Subcutaneous abdominal adipose tissue (tissue), 5 donors: ENCODE results near the gene INTS1.

Source experiments
- H3K27ac ChIP-seq: one replicate; pipeline ENCODE4 v1.7.0; 2013; ENCODE audit warnings: low read depth, mild to moderate bottlenecking, inconsistent platforms, low read length, moderate library complexity
- H3K27me3 ChIP-seq, 5 donors: one replicate each; pipeline ENCODE4 v1.7.0; 2013; ENCODE audit warnings: low read length in 5 of 5, inconsistent platforms in 1 of 5; ENCODE audit not compliant: control insufficient read depth in 5 of 5, insufficient read depth in 4 of 5
- H3K36me3 ChIP-seq, 5 donors: one replicate each; pipeline ENCODE4 v1.7.0; 2013; ENCODE audit warnings: low read length in 5 of 5; ENCODE audit not compliant: control insufficient read depth in 5 of 5, insufficient read depth in 5 of 5
- H3K4me1 ChIP-seq, 5 donors: one replicate each; pipeline ENCODE4 v1.7.0; 2013; ENCODE audit warnings: low read length in 5 of 5, mild to moderate bottlenecking in 3 of 5, moderate library complexity in 1 of 5; ENCODE audit not compliant: control insufficient read depth in 5 of 5, insufficient read depth in 5 of 5
- H3K4me3 ChIP-seq, 5 donors: one replicate each; pipeline ENCODE4 v1.7.0; 2013; ENCODE audit warnings: low read length in 5 of 5, low read depth in 1 of 5
- H3K9ac ChIP-seq, 5 donors: one replicate each; pipeline ENCODE4 v1.7.0; 2013; ENCODE audit warnings: low read length in 5 of 5, mild to moderate bottlenecking in 4 of 5, moderate library complexity in 3 of 5
- H3K9me3 ChIP-seq, 5 donors: one replicate each; pipeline ENCODE4 v1.7.0; 2013; ENCODE audit warnings: low read length in 5 of 5; ENCODE audit not compliant: control insufficient read depth in 5 of 5
- donor health status: healthy.
- donor health status: healthy.
- donor health status: healthy.
- donor health status: healthy.
- donor health status: healthy.

The INTS1 gene

DNA sequence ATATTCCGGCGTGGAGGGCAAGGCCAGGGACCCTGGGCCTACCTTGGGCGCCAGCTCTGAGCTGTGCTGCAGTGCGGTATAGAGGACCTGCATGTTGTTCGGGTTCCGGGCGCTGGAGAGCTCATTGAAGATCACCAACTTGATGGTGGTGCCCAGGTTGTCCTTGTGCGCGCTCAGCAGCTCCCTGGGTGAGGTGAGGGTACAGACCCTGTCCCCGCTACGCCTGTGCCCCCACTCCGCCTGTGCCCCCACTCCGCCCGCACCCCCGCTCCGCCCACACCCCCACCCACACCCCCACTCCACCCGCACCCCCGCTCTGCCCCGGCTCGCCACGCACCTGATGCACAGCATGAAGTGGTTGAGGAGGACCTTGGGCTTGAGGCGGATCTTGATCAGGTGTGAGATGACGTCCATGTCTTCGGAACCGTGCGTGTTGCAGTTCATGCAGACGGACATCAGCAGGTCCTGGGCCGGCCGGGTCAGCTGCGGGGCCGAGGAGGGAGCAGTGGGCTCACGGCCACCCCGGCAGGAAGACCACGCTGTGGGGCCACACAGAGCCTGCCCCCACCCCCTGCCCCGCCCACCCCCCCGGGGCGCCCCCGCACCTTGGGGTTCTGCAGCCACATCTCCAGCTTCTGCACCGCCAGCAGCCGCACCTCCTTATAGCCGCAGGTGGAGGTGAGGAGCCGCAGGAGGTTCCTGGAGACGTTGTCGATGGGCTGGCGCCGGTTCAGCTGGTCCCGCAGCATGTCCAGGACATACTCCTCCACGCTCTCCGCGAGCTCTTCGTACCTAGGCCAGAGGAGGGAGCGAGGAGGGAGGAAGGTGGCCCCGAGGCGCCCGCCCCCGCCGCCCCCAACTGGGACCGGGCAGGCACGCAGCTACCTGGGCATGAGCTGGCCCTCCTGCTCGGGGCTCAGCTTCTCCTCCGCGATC is 5.6 kb downstream of the INTS1 start:
- peaks cover 0 to 89% (median 78%) of the 10 kb centered on the region in 5 donors for H3K36me3 ChIP-seq
- no peaks in the 10 kb centered on the region for H3K27me3 ChIP-seq
- no peak overlapping the region for H3K27ac ChIP-seq
- no peak overlapping the region for H3K4me3 ChIP-seq
- H3K9me3 ChIP-seq = no peaks in the 10 kb centered on the region
- peaks cover 4 to 23% (median 21%) of the 10 kb centered on the region in 5 donors for H3K4me1 ChIP-seq
- H3K9ac ChIP-seq = no peak overlapping the region

DNA sequence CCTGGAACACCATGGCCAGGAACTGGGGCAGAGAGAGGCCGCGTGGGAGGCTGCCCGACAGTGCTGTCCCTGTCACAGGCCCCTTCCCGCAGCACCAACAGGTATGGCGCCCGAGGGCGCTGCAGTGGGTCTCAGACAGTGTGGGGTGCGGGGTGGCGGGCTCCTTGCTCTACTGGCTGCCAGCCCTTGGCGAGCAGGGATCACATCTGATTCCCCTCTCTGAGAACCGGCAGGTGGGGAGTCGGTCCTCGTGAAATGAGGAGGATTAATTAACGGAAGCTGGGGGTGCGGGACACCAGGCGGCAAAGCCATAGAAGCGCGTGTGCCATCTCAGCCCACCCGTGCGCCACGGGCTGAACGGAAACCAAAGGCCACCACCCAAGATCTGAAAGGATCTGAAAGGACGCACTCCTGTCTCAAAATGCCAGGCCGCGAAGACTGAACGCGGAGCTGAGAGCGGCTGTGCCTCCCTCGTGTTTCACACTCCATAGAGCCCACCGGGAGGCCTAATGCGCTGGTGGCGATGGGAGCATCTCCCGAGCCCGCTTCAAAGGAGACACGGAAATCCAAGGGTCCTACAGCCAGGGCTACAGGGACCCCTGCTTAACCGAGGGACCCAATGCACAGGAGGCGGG is 6.8 kb downstream of the INTS1 start:
- H3K36me3 ChIP-seq = peaks cover 0 to 93% (median 81%) of the 10 kb centered on the region in 5 donors
- H3K27ac ChIP-seq = no peak overlapping the region
- peaks cover 0 to 11% (median 9%) of the 10 kb centered on the region in 5 donors for H3K4me1 ChIP-seq
- no peaks in the 10 kb centered on the region for H3K27me3 ChIP-seq
- no peak overlapping the region for H3K9ac ChIP-seq
- no peaks in the 10 kb centered on the region for H3K9me3 ChIP-seq
- H3K4me3 ChIP-seq = no peak overlapping the region

DNA sequence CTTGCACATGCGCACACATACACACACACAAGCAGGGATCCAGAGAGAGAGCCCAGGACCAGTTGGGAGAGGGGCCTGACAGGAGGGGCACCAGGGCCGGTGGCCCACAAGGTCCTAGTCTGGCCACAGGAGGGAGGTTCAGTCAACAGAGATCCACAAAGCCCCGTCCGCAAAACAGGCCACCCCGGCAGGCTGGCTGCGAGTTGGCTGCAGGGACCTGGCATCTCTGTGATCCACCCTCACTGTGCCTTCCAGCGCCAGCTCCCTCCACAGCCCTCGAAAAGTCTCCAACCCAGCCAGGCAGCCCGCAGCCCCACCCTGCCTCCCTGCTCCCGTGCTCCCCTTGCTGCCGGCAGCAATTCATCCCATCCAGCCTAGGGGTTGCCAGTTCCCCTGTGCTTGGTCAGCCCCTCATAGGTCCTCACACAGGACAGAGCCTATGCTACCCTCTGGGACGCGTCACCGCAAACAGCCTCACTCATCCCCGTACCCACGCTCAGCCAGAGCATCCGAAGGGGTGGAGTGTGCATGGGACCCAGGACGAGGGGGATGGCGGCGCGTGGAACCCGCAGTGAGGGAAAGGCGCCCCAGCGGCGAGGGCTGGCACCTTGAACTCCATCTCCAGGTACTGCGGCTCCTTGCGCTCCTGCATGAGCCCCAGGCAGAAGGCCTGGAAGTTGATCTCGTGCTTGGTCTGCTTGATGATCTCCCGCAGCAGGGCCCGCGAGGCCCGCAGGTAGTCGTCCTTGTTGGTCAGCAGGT is 7.5 kb downstream of the INTS1 start:
- no peak overlapping the region for H3K27ac ChIP-seq
- H3K9me3 ChIP-seq = no peaks in the 10 kb centered on the region
- peaks cover 0 to 93% (median 82%) of the 10 kb centered on the region in 5 donors for H3K36me3 ChIP-seq
- peaks cover 0 to 4% (median 3%) of the 10 kb centered on the region in 5 donors for H3K4me1 ChIP-seq
- no peak overlapping the region for H3K9ac ChIP-seq
- H3K27me3 ChIP-seq = no peaks in the 10 kb centered on the region
- no peak overlapping the region for H3K4me3 ChIP-seq

DNA sequence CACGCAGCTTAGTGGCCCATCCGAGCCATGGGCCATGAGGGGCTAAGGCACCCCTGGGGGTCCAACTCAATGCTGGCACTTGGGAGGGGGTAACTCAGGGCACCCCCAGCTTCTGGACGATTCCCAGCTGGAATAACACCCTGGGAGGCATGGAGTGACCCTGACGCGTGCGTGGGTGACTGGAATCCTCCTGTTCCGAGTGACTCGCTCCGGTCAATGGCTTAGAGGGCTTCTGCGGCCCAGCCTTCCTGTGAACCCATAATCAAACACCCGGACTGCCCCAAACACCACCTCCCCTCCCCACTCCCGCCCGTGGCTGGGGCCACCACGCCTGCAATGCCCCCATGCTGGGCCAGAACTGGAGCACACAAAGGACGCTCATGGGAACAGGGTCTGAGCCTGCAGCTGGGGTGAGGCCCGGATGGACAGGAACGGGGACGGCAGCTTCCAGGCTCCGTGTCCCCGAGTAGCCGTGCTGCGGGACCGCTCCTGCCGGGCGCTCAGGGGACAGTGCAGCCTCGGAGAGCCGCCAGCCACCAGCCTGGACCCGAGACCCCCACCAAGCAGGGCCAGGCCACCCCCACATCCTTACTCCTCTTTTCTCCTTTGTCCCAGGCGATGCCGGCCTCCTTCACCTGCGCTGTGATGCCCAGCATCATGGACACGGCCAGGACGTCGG is 8.5 kb downstream of the INTS1 start:
- H3K36me3 ChIP-seq = peaks cover 0 to 96% (median 87%) of the 10 kb centered on the region in 5 donors
- no peak overlapping the region for H3K4me3 ChIP-seq

DNA sequence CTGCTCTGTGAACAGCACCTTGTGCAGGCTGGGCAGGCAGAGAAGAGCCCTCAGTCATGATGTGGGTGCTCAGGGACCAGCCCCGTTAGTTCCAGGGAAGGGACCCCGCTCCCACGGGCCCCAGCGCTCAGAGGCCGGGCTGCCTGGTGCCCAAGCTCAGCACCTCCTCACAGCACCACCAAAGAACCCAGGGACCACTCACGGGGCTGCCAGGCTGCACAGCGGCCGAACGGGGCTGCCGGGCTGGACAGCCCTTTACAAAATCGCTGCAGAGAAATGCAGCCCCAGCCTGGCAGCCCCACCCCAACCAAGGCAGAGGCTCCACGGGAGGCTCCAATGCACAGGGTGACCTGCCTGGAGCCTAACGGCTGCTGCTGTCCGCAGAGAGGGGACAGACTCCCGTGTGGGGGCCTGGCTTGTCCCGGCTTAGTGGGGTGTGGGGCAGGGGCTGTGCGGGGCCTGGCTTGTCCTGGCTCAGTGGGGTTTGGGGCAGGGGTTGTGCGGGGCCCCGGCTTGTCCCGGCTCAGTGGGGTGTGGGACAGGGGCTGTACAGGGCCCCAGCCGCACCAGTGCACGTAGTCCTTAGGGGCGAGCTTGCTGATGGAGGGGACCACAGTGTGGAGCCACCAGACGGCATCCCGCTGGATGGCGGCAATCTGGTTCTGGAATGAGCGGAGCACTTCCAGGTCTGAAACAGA is 9.2 kb downstream of the INTS1 start:
- Histone ChIP-seq H3K9ac (no peak overlapping the region), H3K27ac (no peak overlapping the region), H3K9me3 (no peaks in the 10 kb centered on the region), H3K27me3 (no peaks in the 10 kb centered on the region), H3K36me3 (peaks cover 0 to 96% (median 87%) of the 10 kb centered on the region in 5 donors), H3K4me1 (peaks cover 0 to 2% (median 0%) of the 10 kb centered on the region in 5 donors), H3K4me3 (no peak overlapping the region)

More for the DNA sequence above, 8.5 kb downstream of the INTS1 start:
- Histone ChIP-seq H3K27me3 (no peaks in the 10 kb centered on the region), H3K4me1 (no peaks in the 10 kb centered on the region), H3K27ac (no peak overlapping the region), H3K9ac (no peak overlapping the region), H3K9me3 (no peaks in the 10 kb centered on the region)

DNA sequence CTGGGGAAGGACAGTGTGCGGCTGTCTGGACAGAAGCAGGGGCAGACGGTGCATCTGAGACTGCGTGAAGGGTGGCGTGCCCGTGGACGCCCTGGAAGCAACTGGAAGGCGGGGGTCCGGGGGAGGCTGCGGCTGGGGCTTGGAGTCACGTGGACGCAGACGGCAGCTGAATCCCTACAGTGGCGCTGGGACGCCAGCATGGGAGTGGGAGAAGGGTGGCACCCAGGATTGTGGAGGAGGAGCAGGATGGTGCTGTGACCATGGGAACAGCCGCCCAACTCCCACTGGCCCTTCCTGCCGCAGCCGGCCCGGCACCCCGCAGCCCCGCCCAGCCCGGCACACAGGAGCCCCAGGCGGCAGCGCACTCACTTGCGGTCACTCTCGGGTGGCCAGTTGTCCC is 9.7 kb downstream of the INTS1 start:
- Histone ChIP-seq H3K27me3 (no peaks in the 10 kb centered on the region), H3K27ac (no peak overlapping the region), H3K36me3 (peaks cover 0 to 96% (median 87%) of the 10 kb centered on the region in 5 donors), H3K4me1 (peaks cover 0 to 2% (median 0%) of the 10 kb centered on the region in 5 donors), H3K4me3 (no peak overlapping the region), H3K9me3 (no peaks in the 10 kb centered on the region), H3K9ac (no peak overlapping the region)

DNA sequence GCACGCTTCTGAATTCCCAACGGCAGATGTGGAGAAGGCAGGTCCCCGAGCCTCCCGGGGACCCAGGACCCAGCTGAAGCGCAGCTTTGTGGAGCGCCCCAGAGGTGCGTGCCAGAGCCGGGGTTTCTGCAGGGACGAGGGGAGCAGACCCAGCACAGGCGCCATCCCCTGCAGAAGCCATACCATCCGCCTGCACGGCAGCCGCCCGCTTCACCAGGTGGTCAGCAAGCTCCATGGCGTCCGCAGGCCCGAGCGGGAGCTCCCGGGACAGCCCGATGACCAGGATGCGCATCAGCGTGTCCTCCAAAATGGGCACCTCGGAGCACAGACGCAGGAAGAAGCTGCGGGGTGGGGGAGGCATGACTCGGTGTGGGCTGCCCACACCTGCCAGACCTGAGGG is 10.6 kb downstream of the INTS1 start:
- Histone ChIP-seq H3K27ac (no peak overlapping the region), H3K9me3 (no peaks in the 10 kb centered on the region), H3K4me3 (no peak overlapping the region), H3K27me3 (no peaks in the 10 kb centered on the region), H3K9ac (no peak overlapping the region), H3K36me3 (peaks cover 0 to 97% (median 90%) of the 10 kb centered on the region in 5 donors), H3K4me1 (peaks cover 0 to 2% (median 0%) of the 10 kb centered on the region in 5 donors)

DNA sequence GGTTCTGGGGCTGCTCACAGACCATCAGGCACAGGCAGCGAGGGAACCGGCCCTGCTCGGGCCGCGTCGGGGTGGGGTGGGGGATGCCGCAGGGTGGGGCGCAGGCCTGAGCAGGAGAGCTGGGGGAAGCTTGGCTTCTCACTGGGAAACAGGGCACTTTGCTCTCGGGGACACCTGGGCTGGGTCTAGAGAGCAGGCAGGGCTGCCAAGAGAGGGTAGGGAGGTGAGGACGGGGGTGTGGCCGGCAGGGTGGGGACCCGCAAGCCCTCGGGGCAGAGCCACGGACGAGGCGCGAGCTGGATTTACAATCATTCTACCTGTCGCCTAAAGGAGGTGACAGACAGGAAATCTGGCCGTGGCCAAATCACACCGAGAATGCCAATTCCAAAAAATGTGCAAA is 11.1 kb downstream of the INTS1 start:
- Histone ChIP-seq H3K4me1 (peaks cover 0 to 2% (median 0%) of the 10 kb centered on the region in 5 donors), H3K4me3 (no peak overlapping the region), H3K36me3 (peaks cover 0 to 98% (median 92%) of the 10 kb centered on the region in 5 donors), H3K9ac (no peak overlapping the region), H3K9me3 (no peaks in the 10 kb centered on the region), H3K27me3 (no peaks in the 10 kb centered on the region), H3K27ac (no peak overlapping the region)

DNA sequence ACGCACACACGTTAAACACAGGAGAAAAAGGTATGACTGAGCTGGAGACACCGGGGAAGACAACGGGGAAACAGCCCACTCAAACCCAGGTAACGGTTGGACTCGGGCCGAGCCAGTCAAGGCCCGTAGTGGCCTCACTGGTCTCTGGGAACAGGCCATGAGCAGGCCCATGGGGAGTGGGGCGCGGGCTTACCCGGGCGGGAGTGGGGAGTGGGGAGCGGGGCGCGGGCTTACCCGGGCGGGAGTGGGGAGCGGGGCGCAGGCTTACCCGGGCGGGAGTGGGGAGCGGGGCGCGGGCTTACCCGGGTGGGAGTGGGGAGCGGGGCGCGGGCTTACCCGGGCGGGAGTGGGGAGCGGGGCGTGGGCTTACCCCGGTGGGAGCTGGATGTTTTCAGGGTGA is 11.5 kb downstream of the INTS1 start:
- no peak overlapping the region for H3K9ac ChIP-seq
- no peak overlapping the region for H3K27ac ChIP-seq
- H3K36me3 ChIP-seq = peaks cover 0 to 98% (median 92%) of the 10 kb centered on the region in 5 donors

More for the DNA sequence above, 11.5 kb downstream of the INTS1 start:
- Histone ChIP-seq H3K4me3 (no peak overlapping the region), H3K9me3 (no peaks in the 10 kb centered on the region), H3K27me3 (no peaks in the 10 kb centered on the region), H3K4me1 (peaks cover 0 to 2% (median 0%) of the 10 kb centered on the region in 5 donors)
